SH-SY5Y (cell line): ENCODE measurements around the gene CACNG7.

Source experiments
- GATA2 ChIP-seq: IDR thresholded peaks from 2 replicates; pipeline ENCODE4 v1.6.1; 2011; ENCODE audit warnings: mild to moderate bottlenecking, low read depth, low read length
- GATA3 ChIP-seq: IDR thresholded peaks from 2 replicates; pipeline ENCODE4 v1.6.1; 2011; ENCODE audit warnings: low read depth, mild to moderate bottlenecking, low read length, moderate library complexity

GRCh38 chr19:53945441-53945840, 36.4 kb downstream of the CACNG7 start:
- TF ChIP-seq GATA2 (no peak), GATA3 (no peak)
